GM10847 (cell line): ENCODE results near the gene RNF103.
A peak's percentile ranks its signal among the peaks of the same experiment; 100 is the strongest.

ENCODE experiments used
- POLR2A ChIP-seq: IDR thresholded peaks from 2 replicates; pipeline ENCODE4 v1.6.1; 2011; ENCODE audit not compliant: insufficient read length; ENCODE audit errors: extremely low read depth

RNF103 gene

GRCh38 chr2:86623494-86624266 lies at the start of gene RNF103:
Gene RNF103, minus strand, starts transcription at chr2:86623865. Its CDS starts 979 bp downstream, at chr2:86622886.
- peak; percentile 87 for TF ChIP-seq POLR2A

GRCh38 chr2:86673011-86673410 lies 49.3 kb upstream of the RNF103 start:
- TF ChIP-seq POLR2A = no peak

GRCh38 chr2:86672027-86672545 lies 48.4 kb upstream of the RNF103 start:
- no peak for TF ChIP-seq POLR2A

GRCh38 chr2:86671337-86671981 lies 47.8 kb upstream of the RNF103 start:
- no peak for TF ChIP-seq POLR2A

GRCh38 chr2:86661333-86661732 lies 37.7 kb upstream of the RNF103 start:
- no peak for TF ChIP-seq POLR2A

- no peak for TF ChIP-seq POLR2A
Measured at GRCh38 chr2:86650188-86650587, 26.5 kb upstream of the RNF103 start.

GRCh38 chr2:86649119-86649947 lies 25.7 kb upstream of the RNF103 start:
- no peak for TF ChIP-seq POLR2A

GRCh38 chr2:86648681-86649080 lies 25.0 kb upstream of the RNF103 start:
- no peak for TF ChIP-seq POLR2A

GRCh38 chr2:86646865-86647264 lies 23.2 kb upstream of the RNF103 start:
- TF ChIP-seq POLR2A = no peak

- TF ChIP-seq POLR2A = no peak
Measured at GRCh38 chr2:86646329-86646728, 22.7 kb upstream of the RNF103 start.

GRCh38 chr2:86645752-86646151 lies 22.1 kb upstream of the RNF103 start:
- TF ChIP-seq POLR2A = no peak

GRCh38 chr2:86638712-86639111 lies 15.0 kb upstream of the RNF103 start:
- TF ChIP-seq POLR2A = no peak

GRCh38 chr2:86636842-86637241 lies 13.2 kb upstream of the RNF103 start:
- TF ChIP-seq POLR2A = no peak

GRCh38 chr2:86634352-86634751 lies 10.7 kb upstream of the RNF103 start:
- TF ChIP-seq POLR2A = no peak

GRCh38 chr2:86633155-86633651 lies 9.5 kb upstream of the RNF103 start:
- TF ChIP-seq POLR2A = no peak
